ENCODE results near the gene P2RY14. TPM values are rescaled to one million over a fixed set of nuclear protein-coding genes. Genes with fewer than 3 reads are reported as not detected.

The P2RY14 gene
- total and polyA plus RNA-seq, 2 donors from 2014 or later = 0.54 to 2.4 TPM

DNA sequence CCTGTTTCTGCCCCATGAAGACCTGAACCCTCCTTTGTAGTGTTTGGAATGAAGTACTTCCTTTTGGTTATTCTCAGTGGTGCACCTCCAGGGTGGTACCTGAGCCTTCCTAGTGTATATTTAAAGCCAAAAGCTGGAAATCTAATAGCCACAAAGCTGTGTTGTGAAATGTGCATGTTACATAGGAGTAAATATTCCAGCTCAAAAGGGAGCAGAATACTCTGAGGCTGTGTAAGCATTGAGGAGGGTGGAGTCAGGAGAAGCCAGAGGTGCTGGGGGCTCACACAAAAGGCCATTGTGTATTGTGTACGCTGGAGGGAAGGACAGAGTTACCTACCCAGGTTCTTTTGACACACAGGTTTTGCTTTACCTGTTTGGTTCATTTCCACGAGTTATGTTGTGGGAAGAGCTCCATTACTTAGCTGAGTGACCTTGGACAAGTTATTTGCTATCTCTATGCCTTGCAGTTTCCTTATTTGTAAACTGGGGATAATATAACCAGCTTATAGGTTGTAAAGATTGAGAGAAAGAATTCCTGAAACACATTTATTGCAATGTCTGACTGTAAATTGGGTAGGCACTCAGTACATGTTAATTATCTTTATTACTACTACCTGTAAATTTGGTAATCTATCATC is 100.0 kb downstream of the P2RY14 start:
- H3K36me3 ChIP-seq (ENCODE audit: control insufficient read depth in 2 of 3, insufficient read depth in 3 of 3, low read length in 3 of 3) = no peaks in the 10 kb centered on the region
- TF ChIP-seq, protein P1, sequence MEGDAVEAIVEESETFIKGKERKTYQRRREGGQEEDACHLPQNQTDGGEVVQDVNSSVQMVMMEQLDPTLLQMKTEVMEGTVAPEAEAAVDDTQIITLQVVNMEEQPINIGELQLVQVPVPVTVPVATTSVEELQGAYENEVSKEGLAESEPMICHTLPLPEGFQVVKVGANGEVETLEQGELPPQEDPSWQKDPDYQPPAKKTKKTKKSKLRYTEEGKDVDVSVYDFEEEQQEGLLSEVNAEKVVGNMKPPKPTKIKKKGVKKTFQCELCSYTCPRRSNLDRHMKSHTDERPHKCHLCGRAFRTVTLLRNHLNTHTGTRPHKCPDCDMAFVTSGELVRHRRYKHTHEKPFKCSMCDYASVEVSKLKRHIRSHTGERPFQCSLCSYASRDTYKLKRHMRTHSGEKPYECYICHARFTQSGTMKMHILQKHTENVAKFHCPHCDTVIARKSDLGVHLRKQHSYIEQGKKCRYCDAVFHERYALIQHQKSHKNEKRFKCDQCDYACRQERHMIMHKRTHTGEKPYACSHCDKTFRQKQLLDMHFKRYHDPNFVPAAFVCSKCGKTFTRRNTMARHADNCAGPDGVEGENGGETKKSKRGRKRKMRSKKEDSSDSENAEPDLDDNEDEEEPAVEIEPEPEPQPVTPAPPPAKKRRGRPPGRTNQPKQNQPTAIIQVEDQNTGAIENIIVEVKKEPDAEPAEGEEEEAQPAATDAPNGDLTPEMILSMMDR (IDR thresholded peaks at IDR 0.05; ENCODE audit: borderline replicate concordance, extremely low read depth, insufficient read depth) = no peak
- no peaks in the 10 kb centered on the region for H3K27me3 ChIP-seq (ENCODE audit: control insufficient read depth, insufficient read depth, low read length)
- intact Hi-C loops (cut with DNase I) = no loop called here
- H3K27ac ChIP-seq (ENCODE audit: low read depth in 2 of 2, low read length in 2 of 2) = no peak overlapping the region
- no peaks in the 10 kb centered on the region for H3K4me1 ChIP-seq (ENCODE audit: control insufficient read depth in 2 of 3, insufficient read depth in 2 of 3, low read depth in 1 of 3, low read length in 3 of 3)
- H3K9me3 ChIP-seq (ENCODE audit: control insufficient read depth in 2 of 3, insufficient read depth in 1 of 3, low read length in 3 of 3) = no peaks in the 10 kb centered on the region
- no peak overlapping the region for H3K4me3 ChIP-seq (ENCODE audit: low read length in 3 of 3)
- FAIRE-seq = no peak
- H3K9ac ChIP-seq (ENCODE audit: low read length in 3 of 3) = no peak overlapping the region
- no peak for DNase-seq

DNA sequence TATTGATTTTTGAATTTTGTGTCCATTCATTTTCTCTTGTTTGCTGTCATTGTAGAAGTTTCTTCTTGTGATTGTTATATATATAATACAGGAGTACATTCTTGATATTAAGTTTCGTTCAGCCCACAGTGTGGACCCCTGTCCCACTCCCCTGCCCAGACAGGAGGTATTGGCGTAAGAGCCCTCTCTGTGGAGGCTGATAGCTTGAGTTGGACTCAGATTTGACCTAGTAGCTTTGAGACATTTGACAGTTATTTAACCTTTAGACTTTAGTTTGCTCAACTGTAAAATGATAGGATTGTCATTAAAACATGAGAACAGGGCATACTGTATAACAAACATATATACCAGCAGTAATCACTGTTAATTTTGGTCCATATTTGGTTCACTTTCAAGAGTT is 102.4 kb downstream of the P2RY14 start:
- Histone ChIP-seq H3K36me3 (ENCODE audit: control insufficient read depth in 2 of 3, insufficient read depth in 3 of 3, low read length in 3 of 3) (no peaks in the 10 kb centered on the region), H3K9me3 (ENCODE audit: control insufficient read depth in 2 of 3, insufficient read depth in 1 of 3, low read length in 3 of 3) (no peaks in the 10 kb centered on the region), H3K27ac (ENCODE audit: low read depth in 2 of 2, low read length in 2 of 2) (no peak overlapping the region), H3K4me1 (ENCODE audit: control insufficient read depth in 2 of 3, insufficient read depth in 2 of 3, low read depth in 1 of 3, low read length in 3 of 3) (no peaks in the 10 kb centered on the region), H3K9ac (ENCODE audit: low read length in 3 of 3) (no peak overlapping the region), H3K4me3 (ENCODE audit: low read length in 3 of 3) (no peak overlapping the region), H3K27me3 (ENCODE audit: control insufficient read depth, insufficient read depth, low read length) (no peaks in the 10 kb centered on the region)
- TF ChIP-seq, protein P1 (IDR thresholded peaks at IDR 0.05; ENCODE audit: borderline replicate concordance, extremely low read depth, insufficient read depth) = no peak
- no peak for FAIRE-seq
- intact Hi-C loops (cut with DNase I) = no loop called here
- DNase-seq = no peak

DNA sequence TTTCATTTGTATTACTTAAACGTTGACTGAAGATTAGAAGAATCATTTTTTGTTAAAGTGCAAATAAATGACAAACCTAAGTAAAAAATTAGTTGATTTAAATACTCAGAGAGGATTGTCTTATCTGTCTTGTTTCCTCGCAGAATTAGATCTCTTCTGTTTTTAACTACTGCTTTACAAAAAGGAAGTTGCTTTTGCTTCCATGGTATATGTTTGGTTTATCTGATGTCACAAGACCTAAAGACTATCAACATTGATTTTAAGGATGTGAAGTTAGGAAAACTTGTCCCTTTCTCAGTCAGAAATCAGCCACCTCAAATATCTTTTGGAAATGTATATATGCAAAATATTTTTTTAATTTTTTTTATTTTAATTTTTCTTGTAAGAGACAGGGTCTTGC is 104.0 kb downstream of the P2RY14 start:
- Histone ChIP-seq H3K4me1 (ENCODE audit: control insufficient read depth in 2 of 3, insufficient read depth in 2 of 3, low read depth in 1 of 3, low read length in 3 of 3) (no peaks in the 10 kb centered on the region), H3K27me3 (ENCODE audit: control insufficient read depth, insufficient read depth, low read length) (no peaks in the 10 kb centered on the region), H3K36me3 (ENCODE audit: control insufficient read depth in 2 of 3, insufficient read depth in 3 of 3, low read length in 3 of 3) (no peaks in the 10 kb centered on the region), H3K4me3 (ENCODE audit: low read length in 3 of 3) (no peak overlapping the region), H3K9ac (ENCODE audit: low read length in 3 of 3) (no peak overlapping the region), H3K9me3 (ENCODE audit: control insufficient read depth in 2 of 3, insufficient read depth in 1 of 3, low read length in 3 of 3) (no peaks in the 10 kb centered on the region), H3K27ac (ENCODE audit: low read depth in 2 of 2, low read length in 2 of 2) (no peak overlapping the region)
- FAIRE-seq = no peak
- intact Hi-C loops (cut with DNase I) = no loop called here
- DNase-seq = no peak
- TF ChIP-seq, protein P1 (IDR thresholded peaks at IDR 0.05; ENCODE audit: borderline replicate concordance, extremely low read depth, insufficient read depth) = no peak
